GM10248 (cell line): ENCODE results near the gene CLNK.

Experiments
- CTCF ChIA-PET: fragments of 300-600 bp; sonication (Branson Sonifier 250); formaldehyde crosslinking; extraction: SDS; loops from one replicate; lab custom pipeline; 2021; ENCODE audit warnings: antibody characterized with exemption; lab: Yijun Ruan, JAX
- POLR2A ChIA-PET: fragments of 350-650 bp; sonication (Branson Sonifier 250); formaldehyde crosslinking; extraction: SDS; loops from one replicate; lab custom pipeline; 2020; ENCODE audit warnings: antibody characterized with exemption; lab: Yijun Ruan, JAX
- DNase-seq: peaks from one replicate; pipeline ENCODE4 v3.0.0; 2012; ENCODE audit errors: extremely low spot score
- CTCF ChIP-seq: IDR thresholded peaks from 2 replicates; pipeline ENCODE4 v1.5.1; 2012; ENCODE audit warnings: mild to moderate bottlenecking, low read depth; ENCODE audit errors: extremely low read depth, missing control alignments, control extremely low read depth

Gene CLNK

GRCh38 chr4:10454121-10454520 is 230.4 kb downstream of the CLNK start:
- ChIA-PET CTCF (interaction anchor here (1.6 kb wide), 1 partner anchor 9 kb away, joined by 4 read pairs; no protein-coding TSS in a partner anchor), POLR2A (no interaction called here)
- TF ChIP-seq CTCF: no peak
- DNase-seq: no peak

- CTCF ChIA-PET: interaction anchor here (1.1 to 1.6 kb wide), 3 partner anchors 10 to 14 kb away, joined by 3 to 7 read pairs (median 4); no protein-coding TSS in a partner anchor
- POLR2A ChIA-PET: no interaction called here
- no peak for TF ChIP-seq CTCF
- DNase-seq: no peak
These were observed 235.6 kb downstream of the CLNK start for GRCh38 chr4:10448991-10449390.

- CTCF ChIA-PET: interaction anchor here (1.7 kb wide), 1 partner anchor 39 kb away, joined by 4 read pairs; no protein-coding TSS in a partner anchor
- TF ChIP-seq CTCF: no peak
- no peak for DNase-seq
- POLR2A ChIA-PET: no interaction called here
These were observed 241.6 kb downstream of the CLNK start for GRCh38 chr4:10442976-10443375.

GRCh38 chr4:10441512-10441911 is 243.1 kb downstream of the CLNK start:
- POLR2A ChIA-PET: no interaction called here
- CTCF ChIA-PET: interaction anchor here (2.7 kb wide), 1 partner anchor 19 kb away, joined by 12 read pairs; no protein-coding TSS in a partner anchor
- no peak for TF ChIP-seq CTCF
- no peak for DNase-seq

- DNase-seq: no peak
- ChIA-PET CTCF (interaction anchor here (1.0 to 1.3 kb wide), 4 partner anchors 10 to 38 kb away, joined by 3 to 5 read pairs (median 4); no protein-coding TSS in a partner anchor), POLR2A (no interaction called here)
- no peak for TF ChIP-seq CTCF
These were observed 245.6 kb downstream of the CLNK start for GRCh38 chr4:10438924-10439323.

GRCh38 chr4:10437735-10438134 is 246.8 kb downstream of the CLNK start:
- CTCF ChIA-PET: no interaction called here
- POLR2A ChIA-PET: no interaction called here
- no peak for TF ChIP-seq CTCF
- DNase-seq: no peak
